Stimulated activated CD8-positive, alpha-beta memory T cell treated with anti-CD3 and anti-CD28 coated beads, Interleukin-4, amount 100 ng/mL, for 1 hour (primary cell): Measurements from ENCODE around the gene MTM1.

Source experiments
- DNase-seq, 2 donors: peaks; one replicate each; pipeline ENCODE4 v3.0.0-alpha.2; 2020; ENCODE audit warnings: low read depth in 2 of 2, low spot score in 1 of 2

The MTM1 gene

GRCh38 chrX:150703695-150703974 is 135.2 kb downstream of the MTM1 start:
- DNase-seq: no peak

GRCh38 chrX:150704030-150704613 is 135.7 kb downstream of the MTM1 start:
- DNase-seq: no peak

GRCh38 chrX:150712619-150713018 is 144.2 kb downstream of the MTM1 start:
- no peak for DNase-seq

DNA sequence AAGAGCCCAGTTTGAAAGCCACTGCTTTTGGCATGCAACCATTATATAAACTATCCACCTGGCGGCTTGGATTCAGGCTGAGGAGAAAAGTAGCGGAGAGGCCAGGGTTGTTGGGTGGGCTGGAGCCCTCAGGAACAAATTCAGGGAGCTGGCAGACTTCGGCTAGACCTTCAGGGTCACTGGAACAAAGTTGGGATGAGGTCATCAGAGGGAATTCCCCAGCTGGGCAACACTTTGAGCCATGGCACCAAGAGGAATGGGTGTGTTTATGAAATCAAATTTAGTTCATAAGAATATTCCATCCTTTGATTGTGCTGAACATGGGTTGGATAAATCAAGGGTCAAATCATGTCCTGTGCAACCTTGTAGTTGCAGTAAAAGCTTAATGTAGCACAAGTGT is 146.8 kb downstream of the MTM1 start:
- no peak for DNase-seq

GRCh38 chrX:150719621-150720020 is 151.2 kb downstream of the MTM1 start:
- no peak for DNase-seq
